Pancreas (tissue), 10 donors: Measurements from ENCODE around the gene ADGRV1. TPM values are rescaled to one million over a fixed set of nuclear protein-coding genes. Genes with fewer than 3 reads are reported as not detected.
A peak's percentile ranks its signal among the peaks of the same experiment; 100 is the strongest.

Experiments
- ATAC-seq, 4 donors: fragments of 200-7000 bp; cut with Tn5 transposase; one replicate each; pipeline versions ENCODE4 v1.8.0 to v1.9.1; 2020; ENCODE audit warnings: mild to moderate bottlenecking in 4 of 4, moderate library complexity in 4 of 4
- DNase-seq, 6 donors: peaks; one replicate each; pipeline ENCODE4 v3.0.0-alpha.2; 2020
- FAIRE-seq: peaks from 2 replicates; lab custom pipeline; 2012; peaks lifted over from hg19 to GRCh38; lab: Jason Lieb, UNC
- H3K27ac ChIP-seq, 4 donors: fragments of 200-600 bp; sonication (generic); 1 replicate in 3 of 4; 2 replicates in 1 of 4; pipeline versions ENCODE4 v1.5.0 to v1.8.0; 2020
- H3K27me3 ChIP-seq, 4 donors: fragments of 200-600 bp; one replicate each; pipeline ENCODE4 v1.8.0; 2021
- H3K36me3 ChIP-seq, 3 donors: fragments of 200-600 bp; sonication (generic) in 1 of 3; one replicate each; pipeline versions ENCODE4 v1.5.0 to v1.8.0; 2020 to 2021
- H3K4me1 ChIP-seq, 3 donors: fragments of 200-600 bp; one replicate each; pipeline ENCODE4 v1.8.0; 2021
- H3K4me3 ChIP-seq, 4 donors: fragments of 200-600 bp; sonication (generic) in 2 of 4; one replicate each; pipeline versions ENCODE4 v1.5.0 to v1.8.0; 2020 to 2021
- H3K9me3 ChIP-seq, 4 donors: fragments of 200-600 bp; one replicate each; pipeline ENCODE4 v1.8.0; 2021
- WGBS, 2 donors: extraction: QIAGEN DNeasy Blood & Tissue Kit; methylation state at CpG; one replicate each; pipeline ENCODE4 v1.1.7; 2013; 5-methylcytosine and 5-hydroxymethylcytosine counted together
- intact Hi-C, 3 donors: fragments of 100-400 bp; cut with DNase I; formaldehyde crosslinking; loops; one replicate each; pipeline versions ENCODE4 v1.11.1 to v1.14.2; 2022
- polyA plus RNA-seq, 2 donors: library from polyadenylated mRNA; stranded (reverse); fragments of 200-250 nt; gene quantifications; one replicate each; pipeline ENCODE4 v1.2.3, GENCODE V29; 2013
- total RNA-seq, 6 donors: library from RNA; stranded (reverse); fragmentation: NEBNext Ultra II Directional in 4 of 6; extraction: Animal tissue kit (Norgen Biotek cat#: 25700) in 4 of 6; gene quantifications; one replicate each; pipeline versions ENCODE4 v1.2.1 to v1.2.4, GENCODE V29; 2021 to 2023
- TF ChIP-seq, protein P1 (sequence below), 4 donors: fragments of 200-600 bp; sonication (generic) in 3 of 4; IDR thresholded peaks; one replicate each; pipeline versions ENCODE4 v1.5.0 to v1.8.0; 2021; ENCODE audit warnings: antibody characterized with exemption in 4 of 4
- donor health status: healthy with polysubstance abuse.
- donor health status: DM: no; HTN: no; CAD: no; lungs with moderate emphysema.
- donor health status: DM: no; HTN: no; CAD: no.
- donor health status: control.
- donor health status: control.
- donor health status: Bipolar disorder and iron deficiency.
- donor health status: DM: yes; HTN: yes; CAD: no.
- donor health status: DM: no; HTN: no; CAD: no.
- donor health status: DM: no; HTN: no; CAD: no.
- donor health status: DM: yes; HTN: yes; CAD: no.

Gene ADGRV1
- total and polyA plus RNA-seq, 8 donors = 3.9 to 6.9 (median 5.4) TPM

GRCh38 chr5:90899014-90899604 lies 340.5 kb downstream of the ADGRV1 start:
- Histone ChIP-seq H3K27me3 (no peaks in the 10 kb centered on the region), H3K9me3 (no peaks in the 10 kb centered on the region), H3K4me3 (no peak overlapping the region), H3K36me3 (no peaks in the 10 kb centered on the region), H3K4me1 (peaks cover 8 to 18% (median 15%) of the 10 kb centered on the region in 3 donors), H3K27ac (peak overlapping the region in 3 of 4 donors; percentile 19 to 60 (median 60))
- peak in 3 of 6 donors; percentile 5 to 27 (median 10) for DNase-seq
- ATAC-seq = peak; percentile 82 to 88 (median 88)
- no peak for FAIRE-seq
- TF ChIP-seq, protein P1, sequence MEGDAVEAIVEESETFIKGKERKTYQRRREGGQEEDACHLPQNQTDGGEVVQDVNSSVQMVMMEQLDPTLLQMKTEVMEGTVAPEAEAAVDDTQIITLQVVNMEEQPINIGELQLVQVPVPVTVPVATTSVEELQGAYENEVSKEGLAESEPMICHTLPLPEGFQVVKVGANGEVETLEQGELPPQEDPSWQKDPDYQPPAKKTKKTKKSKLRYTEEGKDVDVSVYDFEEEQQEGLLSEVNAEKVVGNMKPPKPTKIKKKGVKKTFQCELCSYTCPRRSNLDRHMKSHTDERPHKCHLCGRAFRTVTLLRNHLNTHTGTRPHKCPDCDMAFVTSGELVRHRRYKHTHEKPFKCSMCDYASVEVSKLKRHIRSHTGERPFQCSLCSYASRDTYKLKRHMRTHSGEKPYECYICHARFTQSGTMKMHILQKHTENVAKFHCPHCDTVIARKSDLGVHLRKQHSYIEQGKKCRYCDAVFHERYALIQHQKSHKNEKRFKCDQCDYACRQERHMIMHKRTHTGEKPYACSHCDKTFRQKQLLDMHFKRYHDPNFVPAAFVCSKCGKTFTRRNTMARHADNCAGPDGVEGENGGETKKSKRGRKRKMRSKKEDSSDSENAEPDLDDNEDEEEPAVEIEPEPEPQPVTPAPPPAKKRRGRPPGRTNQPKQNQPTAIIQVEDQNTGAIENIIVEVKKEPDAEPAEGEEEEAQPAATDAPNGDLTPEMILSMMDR (IDR thresholded peaks at IDR 0.05) = no peak
- WGBS, 2 donors = 9 to 22% methylated on average over 2 of the region's 2 CpGs
- intact Hi-C loops = no loop called here

- no peak for FAIRE-seq
- TF ChIP-seq, protein P1 (IDR thresholded peaks at IDR 0.05) = no peak
- no peak overlapping the region for H3K27ac ChIP-seq
These were observed 342.7 kb downstream of the ADGRV1 start for GRCh38 chr5:90901261-90901660.

DNA sequence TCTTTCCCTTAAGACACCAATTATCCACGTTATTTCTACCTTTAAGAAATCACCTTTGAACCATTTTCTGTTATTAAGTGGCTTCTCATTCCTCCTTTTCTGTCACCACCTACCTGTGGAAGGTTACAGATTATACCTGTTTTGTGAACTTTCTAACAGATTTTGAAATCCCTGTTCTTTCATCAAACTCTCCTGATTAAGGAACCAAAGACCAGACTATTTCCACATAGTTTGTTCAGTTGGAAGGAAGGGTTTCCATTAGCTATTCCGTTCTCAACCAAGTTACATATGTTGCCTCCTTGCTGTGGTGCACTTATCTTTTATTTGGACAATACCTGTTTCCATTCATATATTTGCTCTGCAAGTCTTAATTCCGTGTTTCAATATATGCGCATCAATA lies 343.6 kb downstream of the ADGRV1 start:
- no peak for ATAC-seq
- DNase-seq = no peak
- intact Hi-C loops = no loop called here
- H3K27me3 ChIP-seq = no peaks in the 10 kb centered on the region
- WGBS, 2 donors = 80 to 89% methylated on average over 4 of the region's 4 CpGs
- TF ChIP-seq, protein P1 (IDR thresholded peaks at IDR 0.05) = no peak
- no peaks in the 10 kb centered on the region for H3K9me3 ChIP-seq
- H3K4me3 ChIP-seq = no peak overlapping the region
- no peak for FAIRE-seq
- H3K27ac ChIP-seq = no peak overlapping the region
- no peaks in the 10 kb centered on the region for H3K36me3 ChIP-seq
- H3K4me1 ChIP-seq = peaks cover 8 to 18% (median 15%) of the 10 kb centered on the region in 3 donors

More at GRCh38 chr5:90901261-90901660, 342.7 kb downstream of the ADGRV1 start:
- Histone ChIP-seq H3K27me3 (no peaks in the 10 kb centered on the region), H3K9me3 (no peaks in the 10 kb centered on the region), H3K36me3 (no peaks in the 10 kb centered on the region), H3K4me3 (no peak overlapping the region), H3K4me1 (peaks cover 8 to 18% (median 15%) of the 10 kb centered on the region in 3 donors)
- intact Hi-C loops = no loop called here
- DNase-seq = no peak
- ATAC-seq = no peak

- DNase-seq = no peak
- Histone ChIP-seq H3K9me3 (no peaks in the 10 kb centered on the region), H3K36me3 (no peaks in the 10 kb centered on the region), H3K27me3 (no peaks in the 10 kb centered on the region), H3K4me1 (peaks cover 8 to 18% (median 15%) of the 10 kb centered on the region in 3 donors), H3K27ac (no peak overlapping the region), H3K4me3 (no peak overlapping the region)
- TF ChIP-seq, protein P1 (IDR thresholded peaks at IDR 0.05) = no peak
- peak; percentile 67 for FAIRE-seq
- 90 to 93% methylated on average over 6 of the region's 6 CpGs for WGBS, 2 donors
- intact Hi-C loops = no loop called here
- no peak for ATAC-seq
These were observed 344.2 kb downstream of the ADGRV1 start for GRCh38 chr5:90902651-90903386.

DNA sequence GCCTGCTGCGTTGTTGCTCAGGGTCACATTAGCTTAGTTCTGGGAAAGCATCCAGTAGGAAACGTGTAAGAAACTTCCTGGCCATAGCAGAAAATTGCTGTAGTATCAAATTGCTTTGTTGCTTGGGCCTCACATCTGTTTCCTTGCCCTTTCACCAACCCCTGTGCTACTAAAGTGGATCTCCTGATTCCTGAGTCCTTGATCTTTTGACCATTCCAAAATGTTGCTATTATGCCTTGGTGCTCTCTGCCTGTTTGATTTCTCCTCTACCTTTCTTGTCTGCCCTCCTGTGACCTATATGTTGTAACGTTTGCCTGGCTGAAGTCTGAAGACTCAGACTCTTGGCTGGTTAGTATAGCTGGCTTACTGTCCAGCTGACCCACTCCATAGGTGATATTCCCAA lies 350.5 kb downstream of the ADGRV1 start:
- H3K27ac ChIP-seq = no peak overlapping the region
- H3K4me3 ChIP-seq = no peak overlapping the region
- H3K27me3 ChIP-seq = no peaks in the 10 kb centered on the region
- intact Hi-C loops = no loop called here
- no peaks in the 10 kb centered on the region for H3K9me3 ChIP-seq
- TF ChIP-seq, protein P1 (IDR thresholded peaks at IDR 0.05) = no peak
- H3K36me3 ChIP-seq = no peaks in the 10 kb centered on the region
- 20 to 28% methylated on average over 3 of the region's 3 CpGs for WGBS, 2 donors
- ATAC-seq (peak in 2 of 4 donors; percentile 18 to 53), DNase-seq (no peak), FAIRE-seq (no peak)
- H3K4me1 ChIP-seq = no peaks in the 10 kb centered on the region
